ENCODE measurements around the gene CNP. TPM values are rescaled to one million over a fixed set of nuclear protein-coding genes. Genes with fewer than 3 reads are reported as not detected.

Gene CNP
- total and polyA plus RNA-seq, 2 of the 8 experiments (the other 6 are each of a cell fraction or from before 2014, with no cell fraction given) = 21.9 to 60.6 TPM

DNA sequence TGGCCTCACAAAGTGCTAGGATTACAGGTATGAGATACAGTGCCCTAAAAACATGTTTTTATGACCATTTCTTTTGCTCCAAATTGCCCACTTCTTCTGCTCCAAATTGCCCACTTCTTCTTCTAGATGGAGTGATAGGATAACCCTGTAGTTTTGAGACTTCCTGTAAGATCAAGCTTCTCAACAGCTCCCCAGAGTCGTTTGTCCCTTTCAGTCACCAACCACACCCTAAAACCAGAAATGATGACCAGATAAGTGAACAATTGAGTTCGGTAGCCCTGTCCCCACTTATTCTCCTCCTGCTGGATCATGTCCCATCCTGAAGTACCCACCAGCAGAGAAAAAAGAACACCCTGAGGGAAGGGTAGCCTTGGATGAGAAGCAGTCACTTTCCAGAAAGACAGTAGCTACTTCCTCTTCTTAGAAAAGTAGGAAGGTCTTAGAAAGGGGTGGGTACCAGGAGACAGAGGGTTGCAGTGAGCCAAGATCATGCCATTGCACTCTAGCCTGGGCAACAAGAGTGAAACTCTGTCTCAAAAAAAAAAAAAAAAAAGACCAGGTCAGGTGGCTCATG is 33.7 kb upstream of the CNP start:
- Histone ChIP-seq H2BK12ac (ENCODE audit: low read depth, low read length) (no peak overlapping the region), H3K4me1 (replicated peaks in 1 of 4; ENCODE audit: control insufficient read depth in 3 of 4, insufficient read depth in 4 of 4, low read length in 3 of 4) (peaks cover 0 to 4% (median 2%) of the 10 kb centered on the region in 4 experiments; a peak in 2 of 7 replicates), H3K9me3 (ENCODE audit: insufficient read depth in 2 of 2, low read depth in 1 of 2, low read length in 1 of 2) (no peaks in the 10 kb centered on the region), H3K36me3 (ENCODE audit: control insufficient read depth in 2 of 4, insufficient read depth in 4 of 4, low read length in 3 of 4) (peaks cover 0 to 3% (median 0%) of the 10 kb centered on the region in 4 experiments; a peak in 2 of 8 replicates), H2BK5ac (ENCODE audit: low read depth, low read length) (no peak overlapping the region), H4K8ac (ENCODE audit: extremely low read depth, insufficient read depth, low read length) (no peak overlapping the region), H2AK5ac (ENCODE audit: low read depth, low read length) (no peak overlapping the region), H4K20me1 (replicated peaks in 1 of 2; ENCODE audit: control insufficient read depth in 1 of 2, insufficient read depth in 2 of 2, low read length in 2 of 2) (no peaks in the 10 kb centered on the region), H3K4me3 (ENCODE audit: extremely low read depth in 1 of 4, insufficient read depth in 2 of 4, low read depth in 3 of 4, low read length in 4 of 4) (no peak overlapping the region), H3K4me2 (ENCODE audit: insufficient read depth in 1 of 2, low read depth in 2 of 2, low read length in 2 of 2) (no peak overlapping the region), H3K79me1 (ENCODE audit: low read depth, low read length) (no peaks in the 10 kb centered on the region; the same call in 1 of the 2 replicates), H2AFZ (ENCODE audit: low read length) (no peak overlapping the region), H4K5ac (ENCODE audit: insufficient read length, low read depth, low read length) (no peak overlapping the region), H3K23ac (ENCODE audit: insufficient read length) (no peak overlapping the region), H3K79me2 (ENCODE audit: control insufficient read depth in 1 of 2, insufficient read depth in 2 of 2, low read length in 2 of 2) (no peaks in the 10 kb centered on the region), H3K27ac (ENCODE audit: low read depth, low read length) (no peak overlapping the region), H3K27me3 (replicated peaks in 1 of 4; ENCODE audit: control insufficient read depth in 3 of 4, extremely low read depth in 1 of 4, insufficient read depth in 3 of 4, low read length in 3 of 4) (no peaks in the 10 kb centered on the region), H3K23me2 (ENCODE audit: low read depth, low read length) (peaks cover 4% of the 10 kb centered on the region; the same call in 1 of the 2 replicates), H3K4ac (replicated peaks; ENCODE audit: insufficient read length, low read depth, low read length) (no peak overlapping the region), H2BK20ac (ENCODE audit: low read length) (no peak overlapping the region), H3K9ac (replicated peaks in 1 of 4; ENCODE audit: extremely low read depth in 1 of 4, low read depth in 3 of 4, low read length in 3 of 4) (no peak overlapping the region), H3K56ac (replicated peaks; ENCODE audit: insufficient read length, low read depth, low read length) (no peak overlapping the region), H4K91ac (replicated peaks; ENCODE audit: insufficient read length, low read length) (no peak overlapping the region), H2BK120ac (replicated peaks; ENCODE audit: low read depth, low read length) (no peak overlapping the region), H3K18ac (ENCODE audit: extremely low read depth, low read length) (no peak overlapping the region), H2BK15ac (ENCODE audit: low read length) (no peak overlapping the region; the same call in 1 of the 2 replicates), H3K14ac (ENCODE audit: insufficient read length) (no peak overlapping the region)
- DNase-seq (ENCODE audit: low read depth in 1 of 2, low spot score in 2 of 2) (no peak), FAIRE-seq (no peak)
- POLR2A ChIA-PET (ENCODE audit: partially characterized antibody) = interaction anchor here (0.6 to 6.8 kb wide), 5 partner anchors 13 to 244 kb away, joined by 3 to 64 read pairs (median 3); partner anchors contain the start of gene ACLY
- no peak for TF ChIP-seq CBX5 (IDR thresholded peaks at IDR 0.05; ENCODE audit: low read depth, low read length)
- no peak for TF ChIP-seq FOSL1 (IDR thresholded peaks at IDR 0.05; ENCODE audit: insufficient read depth, low read depth, low read length)
- TF ChIP-seq, protein P1, sequence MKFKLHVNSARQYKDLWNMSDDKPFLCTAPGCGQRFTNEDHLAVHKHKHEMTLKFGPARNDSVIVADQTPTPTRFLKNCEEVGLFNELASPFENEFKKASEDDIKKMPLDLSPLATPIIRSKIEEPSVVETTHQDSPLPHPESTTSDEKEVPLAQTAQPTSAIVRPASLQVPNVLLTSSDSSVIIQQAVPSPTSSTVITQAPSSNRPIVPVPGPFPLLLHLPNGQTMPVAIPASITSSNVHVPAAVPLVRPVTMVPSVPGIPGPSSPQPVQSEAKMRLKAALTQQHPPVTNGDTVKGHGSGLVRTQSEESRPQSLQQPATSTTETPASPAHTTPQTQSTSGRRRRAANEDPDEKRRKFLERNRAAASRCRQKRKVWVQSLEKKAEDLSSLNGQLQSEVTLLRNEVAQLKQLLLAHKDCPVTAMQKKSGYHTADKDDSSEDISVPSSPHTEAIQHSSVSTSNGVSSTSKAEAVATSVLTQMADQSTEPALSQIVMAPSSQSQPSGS (IDR thresholded peaks at IDR 0.05; ENCODE audit: low read length) = no peak
- TF ChIP-seq POU5F1 (IDR thresholded peaks at IDR 0.05; ENCODE audit: low read depth, low read length) = no peak
- no peak for TF ChIP-seq SRF (IDR thresholded peaks at IDR 0.05; ENCODE audit: low read depth, low read length)
- no peak for TF ChIP-seq KDM5A (IDR thresholded peaks at IDR 0.05; ENCODE audit: low read length)
- 88% methylated on average over 2 of the region's 2 CpGs; no CpG with 5 or more reads in 1 of the 2 experiments for WGBS, 2 experiments (ENCODE audit: extremely low coverage in 1 of 2, insufficient coverage in 1 of 2, insufficient read length in 1 of 2, insufficient replicate concordance in 2 of 2, low coverage in 1 of 2, low lambda C conversion rate in 2 of 2, missing lambda C conversion rate in 1 of 2)
- CTCF ChIA-PET (ENCODE audit: partially characterized antibody) = interaction anchor here (0.6 to 1.5 kb wide), 2 partner anchors 12 to 27 kb away, joined by 3 to 5 read pairs; no protein-coding TSS in a partner anchor

Measured in H1 (cell line).